Dedifferentiated amniotic fluid mesenchymal stem cell (primary cell): ENCODE data around the gene RICTOR.

Source experiments
- DNase-seq: peaks from one replicate; pipeline ENCODE4 v3.0.0-alpha.2; 2016; ENCODE audit errors: extremely low spot score

The RICTOR gene, protein sequence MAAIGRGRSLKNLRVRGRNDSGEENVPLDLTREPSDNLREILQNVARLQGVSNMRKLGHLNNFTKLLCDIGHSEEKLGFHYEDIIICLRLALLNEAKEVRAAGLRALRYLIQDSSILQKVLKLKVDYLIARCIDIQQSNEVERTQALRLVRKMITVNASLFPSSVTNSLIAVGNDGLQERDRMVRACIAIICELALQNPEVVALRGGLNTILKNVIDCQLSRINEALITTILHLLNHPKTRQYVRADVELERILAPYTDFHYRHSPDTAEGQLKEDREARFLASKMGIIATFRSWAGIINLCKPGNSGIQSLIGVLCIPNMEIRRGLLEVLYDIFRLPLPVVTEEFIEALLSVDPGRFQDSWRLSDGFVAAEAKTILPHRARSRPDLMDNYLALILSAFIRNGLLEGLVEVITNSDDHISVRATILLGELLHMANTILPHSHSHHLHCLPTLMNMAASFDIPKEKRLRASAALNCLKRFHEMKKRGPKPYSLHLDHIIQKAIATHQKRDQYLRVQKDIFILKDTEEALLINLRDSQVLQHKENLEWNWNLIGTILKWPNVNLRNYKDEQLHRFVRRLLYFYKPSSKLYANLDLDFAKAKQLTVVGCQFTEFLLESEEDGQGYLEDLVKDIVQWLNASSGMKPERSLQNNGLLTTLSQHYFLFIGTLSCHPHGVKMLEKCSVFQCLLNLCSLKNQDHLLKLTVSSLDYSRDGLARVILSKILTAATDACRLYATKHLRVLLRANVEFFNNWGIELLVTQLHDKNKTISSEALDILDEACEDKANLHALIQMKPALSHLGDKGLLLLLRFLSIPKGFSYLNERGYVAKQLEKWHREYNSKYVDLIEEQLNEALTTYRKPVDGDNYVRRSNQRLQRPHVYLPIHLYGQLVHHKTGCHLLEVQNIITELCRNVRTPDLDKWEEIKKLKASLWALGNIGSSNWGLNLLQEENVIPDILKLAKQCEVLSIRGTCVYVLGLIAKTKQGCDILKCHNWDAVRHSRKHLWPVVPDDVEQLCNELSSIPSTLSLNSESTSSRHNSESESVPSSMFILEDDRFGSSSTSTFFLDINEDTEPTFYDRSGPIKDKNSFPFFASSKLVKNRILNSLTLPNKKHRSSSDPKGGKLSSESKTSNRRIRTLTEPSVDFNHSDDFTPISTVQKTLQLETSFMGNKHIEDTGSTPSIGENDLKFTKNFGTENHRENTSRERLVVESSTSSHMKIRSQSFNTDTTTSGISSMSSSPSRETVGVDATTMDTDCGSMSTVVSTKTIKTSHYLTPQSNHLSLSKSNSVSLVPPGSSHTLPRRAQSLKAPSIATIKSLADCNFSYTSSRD (N-terminal part only)

DNA sequence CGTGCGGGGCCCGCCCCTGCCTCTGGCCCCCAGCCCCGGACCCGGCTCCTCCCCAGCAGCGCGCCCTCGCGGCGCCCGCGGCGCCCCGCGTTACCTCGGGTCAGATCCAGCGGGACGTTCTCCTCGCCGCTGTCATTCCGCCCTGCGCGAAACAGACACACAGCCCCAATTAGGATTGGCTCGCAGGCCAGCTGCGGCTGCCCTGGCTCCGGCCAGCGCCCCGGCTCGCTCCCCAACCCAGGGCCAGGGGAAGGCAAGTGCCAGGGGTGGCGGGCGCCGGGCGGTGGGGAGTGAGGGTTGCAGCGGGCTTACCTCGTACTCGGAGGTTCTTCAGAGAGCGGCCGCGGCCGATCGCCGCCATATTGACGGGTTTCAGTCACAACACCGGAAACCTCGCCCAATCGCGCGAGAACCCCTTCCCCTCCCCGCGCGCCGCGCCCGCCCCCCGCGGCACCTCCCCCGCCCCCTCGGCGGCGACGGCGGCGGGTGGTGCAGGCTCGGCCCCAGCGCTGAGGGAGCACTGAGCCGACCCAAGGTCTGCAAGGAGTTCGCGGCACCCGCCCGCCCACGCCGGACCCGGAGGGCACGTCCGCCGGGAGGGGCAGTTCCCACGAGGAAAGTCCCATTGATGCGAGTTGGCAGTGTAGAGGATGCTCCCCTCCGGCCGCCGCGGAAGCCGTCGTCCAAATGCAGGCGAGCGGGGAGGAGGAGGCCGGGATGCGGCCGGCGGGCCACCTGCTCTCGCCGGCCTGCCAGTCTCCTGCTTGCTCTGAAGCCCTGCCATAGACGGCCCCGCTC is at the start of gene RICTOR:
TSS of gene RICTOR (minus strand) at position 383 of the 798 bp plus-strand sequence. CDS start at position 361, 22 bp downstream.
- DNase-seq, result peak; percentile 85

DNA sequence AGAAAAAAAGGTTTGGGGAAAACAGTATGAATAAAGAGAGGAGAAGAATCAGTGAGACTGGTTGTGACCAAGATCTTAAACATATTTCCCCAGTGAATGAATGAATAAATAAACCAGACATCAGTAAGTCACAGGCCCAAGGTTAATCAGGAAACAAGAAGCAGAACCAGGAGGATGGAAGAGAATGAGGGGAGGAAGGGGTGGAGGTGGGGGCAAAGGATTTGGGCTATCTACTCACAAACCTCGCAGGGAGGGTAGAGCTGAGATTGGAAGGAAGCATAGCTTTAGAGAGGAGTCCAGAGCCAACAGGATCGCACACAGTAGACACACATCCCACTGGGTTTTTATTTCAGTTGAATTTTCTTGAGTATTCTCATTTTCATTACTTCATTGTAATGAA is 47.7 kb upstream of the RICTOR start:
- DNase-seq, result no peak

DNA sequence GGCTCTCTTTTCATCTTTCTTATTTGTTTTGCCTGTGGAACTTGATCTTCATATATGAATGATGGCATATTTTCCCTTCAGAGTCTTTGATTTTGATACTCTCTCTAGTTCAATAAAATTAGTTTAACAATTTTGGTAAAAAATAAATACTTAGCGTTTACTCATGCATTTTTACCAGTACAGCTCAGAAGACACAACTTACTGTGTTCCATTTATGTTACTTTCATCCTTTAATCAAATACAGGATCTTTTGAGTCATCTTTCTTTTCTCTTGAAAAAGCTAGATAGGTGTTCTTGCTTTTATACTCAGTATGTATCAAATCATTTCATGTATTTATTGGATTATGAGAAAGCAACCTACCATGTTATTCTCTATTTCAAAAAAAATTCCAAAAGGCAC is 47.1 kb upstream of the RICTOR start:
- no peak for DNase-seq

DNA sequence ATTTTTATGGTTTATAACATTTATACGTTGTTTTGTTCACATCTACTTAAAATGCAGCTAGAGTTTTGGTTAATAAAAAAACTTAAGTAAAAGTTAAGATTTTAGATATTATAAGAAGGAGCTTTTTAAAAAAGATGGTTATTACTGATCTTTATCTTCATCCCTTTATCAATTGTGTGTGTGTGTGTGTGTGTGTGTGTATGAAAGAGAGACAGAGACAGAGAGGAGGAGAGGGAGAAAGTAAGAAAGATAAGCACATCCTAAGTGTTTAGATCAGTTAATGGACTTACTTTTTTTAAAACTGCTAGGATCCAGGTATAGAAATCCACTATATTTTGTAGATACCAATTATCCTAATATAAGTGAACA is 45.8 kb upstream of the RICTOR start:
- DNase-seq, result no peak

DNA sequence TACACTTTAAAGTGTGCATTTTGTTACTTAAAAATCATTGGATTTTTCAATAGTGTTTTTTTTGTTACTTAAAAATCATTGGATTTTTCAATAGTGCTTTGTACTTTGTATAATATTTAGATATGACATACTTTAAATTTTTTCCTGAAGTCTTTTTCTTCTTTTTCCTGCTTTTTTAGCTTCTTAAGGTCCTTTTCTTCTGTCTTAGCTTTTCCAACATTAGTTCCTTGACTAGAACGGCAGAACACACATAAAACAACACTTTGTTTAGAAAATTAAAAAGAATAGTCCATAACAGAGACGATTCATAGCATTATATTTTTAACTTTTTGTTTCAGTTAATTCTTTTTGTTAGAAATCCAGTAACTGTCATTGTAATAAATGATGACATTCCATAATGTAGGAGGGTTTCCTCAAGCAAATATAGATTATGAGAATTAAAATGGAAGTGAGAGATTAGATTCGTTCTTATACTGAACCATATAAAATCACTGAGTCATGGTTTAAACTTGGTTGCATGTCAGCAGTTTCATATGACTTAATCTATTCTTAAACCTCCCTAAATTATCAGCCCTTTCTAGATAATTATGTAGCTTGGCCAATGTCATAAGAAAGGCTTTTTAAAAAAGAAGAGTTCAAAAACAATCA is 45.3 kb upstream of the RICTOR start:
- DNase-seq, result no peak

DNA sequence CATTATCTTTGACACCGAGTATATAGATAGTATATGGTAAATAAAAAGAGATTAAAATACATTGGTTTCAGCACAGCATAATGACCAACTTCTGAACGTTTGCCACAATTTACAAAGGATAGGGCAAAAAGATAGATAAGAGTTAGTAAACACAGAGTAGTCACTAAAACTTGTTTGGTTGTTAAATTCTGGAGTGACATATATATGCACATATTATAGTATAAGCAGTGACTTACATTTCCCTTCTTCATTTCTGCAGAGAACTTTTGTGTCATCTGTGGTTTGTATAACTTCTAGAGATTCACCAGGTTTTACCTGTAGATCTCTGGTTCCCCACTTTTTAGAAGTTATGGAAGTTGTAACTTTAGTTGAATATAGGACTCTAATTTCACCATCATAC is 44.4 kb upstream of the RICTOR start:
- no peak for DNase-seq

GRCh38 chr5:39117401-39117800 is 43.2 kb upstream of the RICTOR start:
- no peak for DNase-seq

DNA sequence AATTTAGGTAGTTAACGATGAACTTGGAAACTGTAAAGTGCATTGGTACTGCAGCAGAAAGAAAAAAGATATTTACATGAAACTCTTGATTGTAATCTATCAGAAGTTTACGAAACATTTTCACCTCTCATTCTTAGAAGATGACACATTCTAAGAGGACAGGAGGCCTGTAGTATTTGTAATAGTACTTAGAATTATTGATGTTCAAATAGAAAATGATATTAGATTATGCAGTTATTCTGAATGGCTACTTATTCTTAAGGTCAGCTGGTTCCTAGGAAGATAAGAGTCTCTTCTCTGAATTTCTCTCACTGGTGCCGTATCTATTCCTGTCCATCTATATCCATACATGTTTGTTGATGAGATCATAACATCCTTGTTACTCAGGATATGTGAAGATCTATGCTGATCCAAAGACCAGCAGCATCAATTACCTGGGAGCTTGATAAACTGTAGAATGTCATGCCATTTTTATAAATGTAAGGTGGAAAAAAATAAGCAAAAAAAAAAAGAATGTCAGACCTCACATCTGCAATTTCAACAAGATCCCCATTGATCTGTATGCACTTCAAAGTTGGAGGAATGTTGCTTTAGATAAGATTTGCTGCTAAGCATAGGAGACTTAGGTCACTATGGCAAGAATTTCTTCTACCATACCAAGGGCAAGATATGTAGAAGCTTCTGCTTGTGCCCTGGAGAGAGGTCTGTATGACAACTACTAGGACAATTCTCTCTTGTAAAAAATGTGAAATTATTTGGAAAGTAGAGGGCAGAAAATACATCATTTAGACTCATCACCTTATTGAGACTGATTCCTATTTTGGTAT is 42.4 kb upstream of the RICTOR start:
- no peak for DNase-seq

DNA sequence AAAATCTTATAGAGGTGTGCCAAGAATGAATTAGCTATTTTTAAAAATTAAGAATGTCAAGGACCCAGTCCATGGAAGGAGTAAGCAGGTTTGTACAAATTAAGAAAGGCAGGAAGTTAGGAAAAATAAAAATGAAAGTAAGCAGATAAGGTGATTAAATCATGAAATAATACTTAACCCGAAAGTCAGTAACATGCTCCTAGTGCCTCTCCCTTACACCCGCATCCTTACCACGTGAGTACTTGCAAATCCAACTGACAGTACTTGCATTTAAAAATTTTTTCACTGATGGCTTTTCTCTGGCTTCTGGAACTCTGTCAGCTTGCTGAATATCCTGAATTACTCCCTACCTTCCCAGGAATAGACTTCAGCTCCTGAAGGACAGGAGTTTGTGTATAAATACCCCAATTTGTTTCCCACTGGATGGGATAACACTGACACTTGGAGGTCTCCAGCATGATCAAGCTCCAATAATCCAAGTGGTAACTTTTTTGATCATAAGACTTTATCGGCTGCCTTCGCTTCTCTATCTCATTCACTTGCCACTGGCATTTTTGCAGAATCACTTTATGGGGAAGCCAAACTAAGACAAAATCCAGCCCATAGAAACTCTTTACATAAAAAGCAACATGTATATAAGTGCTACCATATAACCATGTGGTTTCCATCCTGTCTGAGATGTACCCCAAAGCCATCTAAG is 41.6 kb upstream of the RICTOR start:
- no peak for DNase-seq

GRCh38 chr5:39114155-39114554 is 40.0 kb upstream of the RICTOR start:
- no peak for DNase-seq

- DNase-seq, result no peak
Observed at GRCh38 chr5:39113354-39113953, 39.3 kb upstream of the RICTOR start.

DNA sequence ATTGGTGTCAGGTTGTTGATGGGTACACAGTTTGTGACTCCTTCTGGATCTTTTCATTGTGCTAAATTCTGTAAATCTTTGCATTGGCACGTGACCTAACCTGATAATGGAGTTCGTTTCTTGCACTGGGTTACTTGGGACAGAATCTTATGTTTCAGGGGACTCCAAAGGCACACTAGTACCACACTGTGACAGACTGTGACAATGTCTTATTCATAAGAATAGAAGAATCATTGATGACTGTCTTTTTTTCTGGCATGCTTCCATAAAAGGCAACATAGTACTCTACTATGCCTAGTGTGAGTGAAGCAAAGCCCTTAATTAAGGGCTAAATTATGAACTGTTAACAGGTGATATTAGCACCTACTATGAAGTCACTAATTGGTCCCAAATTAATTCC is 35.4 kb upstream of the RICTOR start:
- no peak for DNase-seq

DNA sequence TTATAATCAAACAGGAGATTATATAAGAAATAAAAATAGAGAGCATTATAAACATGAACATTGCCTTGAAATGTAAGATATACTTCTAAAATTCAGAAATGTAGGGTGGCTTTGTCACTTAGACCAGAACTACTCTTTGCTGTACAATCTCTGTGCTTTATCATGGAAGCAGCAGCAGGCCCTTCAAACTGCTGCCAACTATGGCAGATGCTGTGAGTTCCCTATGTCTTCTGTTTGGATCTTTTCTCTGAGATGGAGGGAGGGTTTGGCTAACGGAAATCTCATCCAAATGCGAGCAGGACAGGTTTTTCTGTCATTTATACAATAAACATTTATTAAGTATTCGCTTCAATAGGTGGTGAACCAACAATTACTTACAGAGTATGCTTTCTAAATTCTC is 34.8 kb upstream of the RICTOR start:
- no peak for DNase-seq

- no peak for DNase-seq
Observed at GRCh38 chr5:39107350-39107749, 33.2 kb upstream of the RICTOR start.

GRCh38 chr5:39106322-39106721 is 32.1 kb upstream of the RICTOR start:
- DNase-seq, result peak; percentile 19

DNA sequence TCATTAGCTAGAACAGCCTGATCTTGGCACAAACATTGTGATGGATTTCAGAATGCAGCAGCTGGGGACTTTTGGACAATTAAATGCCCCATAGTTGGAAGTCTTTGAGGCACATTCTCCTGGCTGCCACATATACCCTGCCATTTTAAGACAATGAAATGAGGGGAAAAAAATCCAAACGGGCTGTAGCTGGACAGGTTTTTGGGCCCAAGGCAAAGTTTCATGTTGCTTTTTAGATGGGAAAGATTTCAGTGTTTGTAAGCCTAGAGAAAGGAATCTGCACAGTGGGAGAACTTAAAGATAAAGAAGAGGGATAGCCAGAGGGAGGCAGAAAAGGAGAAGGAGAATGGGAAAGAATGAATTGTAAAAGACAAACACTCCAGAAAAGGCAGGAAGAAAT is 30.0 kb upstream of the RICTOR start:
- no peak for DNase-seq

GRCh38 chr5:39102684-39103155 is 28.5 kb upstream of the RICTOR start:
- DNase-seq, result no peak

- peak; percentile 89 for DNase-seq
Observed at GRCh38 chr5:39100851-39101396, 26.7 kb upstream of the RICTOR start.
